ENCODE measurements around the gene USP25. TPM values are rescaled to one million over a fixed set of nuclear protein-coding genes. Genes with fewer than 3 reads are reported as not detected.

The USP25 gene
- total RNA-seq, 1 experiment from 2014 or later, result 26.1 TPM

- POLR2A ChIA-PET, result no interaction called here
- H3K36me3 ChIP-seq (ENCODE audit: control insufficient read depth, insufficient read depth, low read length), result no peaks in the 10 kb centered on the region; the same call in 1 of the 2 replicates
- no peak overlapping the region for H3K27ac ChIP-seq (ENCODE audit: low read length)
- no peak for TF ChIP-seq SIN3A (IDR thresholded peaks at IDR 0.05; ENCODE audit: borderline replicate concordance, insufficient read depth, low read depth, low read length)
- TF ChIP-seq TCF7L2 (IDR thresholded peaks at IDR 0.05; ENCODE audit: low read depth, low read length), result no peak
- no peak for TF ChIP-seq CTCF (IDR thresholded peaks at IDR 0.05)
- TF ChIP-seq REST (IDR thresholded peaks at IDR 0.05; ENCODE audit: insufficient read depth in 1 of 2, low read depth in 2 of 2, low read length in 1 of 2), result no peak
- no peak for TF ChIP-seq POLR2AphosphoS5 (IDR thresholded peaks at IDR 0.05; ENCODE audit: low read depth, low read length)
- DNase-seq (ENCODE audit: low read depth, low spot score) (no peak), ATAC-seq (no peak)
- intact Hi-C loops (cut with micrococcal nuclease; ENCODE audit: unreplicated experiment), result no loop called here
- no TSS peak for BruUV-seq (replicated peaks)
- no peaks in the 10 kb centered on the region for H3K9me3 ChIP-seq (ENCODE audit: control insufficient read depth, insufficient read depth, low read depth, low read length)
- H3K27me3 ChIP-seq (ENCODE audit: control insufficient read depth, insufficient read depth, low read length), result no peaks in the 10 kb centered on the region
- no peak overlapping the region for H3K4me3 ChIP-seq (ENCODE audit: low read depth in 2 of 2, low read length in 2 of 2)
- H3K4me1 ChIP-seq (ENCODE audit: control insufficient read depth, insufficient read depth, low read length), result no peaks in the 10 kb centered on the region
- CTCF ChIA-PET, result no interaction called here
- in situ Hi-C loops (cut with HindIII; ENCODE audit: low pct_unique_long_range_greater_than_20kb, low sequenced_read_pairs), result no loop called here
Measured at GRCh38 chr21:15768853-15769252, 39.1 kb downstream of the USP25 start.

GRCh38 chr21:15771311-15771710, 41.5 kb downstream of the USP25 start:
- no peak overlapping the region for H3K4me3 ChIP-seq (ENCODE audit: low read depth in 2 of 2, low read length in 2 of 2)
- no peak for ATAC-seq
- intact Hi-C loops (cut with micrococcal nuclease; ENCODE audit: unreplicated experiment), result no loop called here
- no peaks in the 10 kb centered on the region for H3K4me1 ChIP-seq (ENCODE audit: control insufficient read depth, insufficient read depth, low read length)
- BruUV-seq (replicated peaks), result no TSS peak
- no peak for DNase-seq (ENCODE audit: low read depth, low spot score)
- no peaks in the 10 kb centered on the region; the same call in 1 of the 2 replicates for H3K36me3 ChIP-seq (ENCODE audit: control insufficient read depth, insufficient read depth, low read length)
- in situ Hi-C loops (cut with HindIII; ENCODE audit: low pct_unique_long_range_greater_than_20kb, low sequenced_read_pairs), result no loop called here
- H3K27me3 ChIP-seq (ENCODE audit: control insufficient read depth, insufficient read depth, low read length), result no peaks in the 10 kb centered on the region
- POLR2A ChIA-PET, result no interaction called here
- H3K9me3 ChIP-seq (ENCODE audit: control insufficient read depth, insufficient read depth, low read depth, low read length), result no peaks in the 10 kb centered on the region
- CTCF ChIA-PET, result no interaction called here
- TF ChIP-seq SIN3A (IDR thresholded peaks at IDR 0.05; ENCODE audit: borderline replicate concordance, insufficient read depth, low read depth, low read length), result no peak
- no peak overlapping the region for H3K27ac ChIP-seq (ENCODE audit: low read length)

GRCh38 chr21:15772654-15773053, 42.9 kb downstream of the USP25 start:
- CTCF ChIA-PET, result no interaction called here

More at GRCh38 chr21:15772654-15773053, 42.9 kb downstream of the USP25 start:
- Histone ChIP-seq H3K27ac (ENCODE audit: low read length) (no peak overlapping the region), H3K4me3 (ENCODE audit: low read depth in 2 of 2, low read length in 2 of 2) (no peak overlapping the region), H3K9me3 (ENCODE audit: control insufficient read depth, insufficient read depth, low read depth, low read length) (no peaks in the 10 kb centered on the region), H3K27me3 (ENCODE audit: control insufficient read depth, insufficient read depth, low read length) (no peaks in the 10 kb centered on the region), H3K36me3 (ENCODE audit: control insufficient read depth, insufficient read depth, low read length) (no peaks in the 10 kb centered on the region; the same call in 1 of the 2 replicates), H3K4me1 (ENCODE audit: control insufficient read depth, insufficient read depth, low read length) (no peaks in the 10 kb centered on the region)
- in situ Hi-C loops (cut with HindIII; ENCODE audit: low pct_unique_long_range_greater_than_20kb, low sequenced_read_pairs), result no loop called here
- intact Hi-C loops (cut with micrococcal nuclease; ENCODE audit: unreplicated experiment), result no loop called here
- BruUV-seq (replicated peaks), result no TSS peak
- DNase-seq (ENCODE audit: low read depth, low spot score), result no peak
- POLR2A ChIA-PET, result no interaction called here
- TF ChIP-seq POLR2AphosphoS5 (IDR thresholded peaks at IDR 0.05; ENCODE audit: low read depth, low read length) (no peak), TCF7L2 (IDR thresholded peaks at IDR 0.05; ENCODE audit: low read depth, low read length) (no peak), REST (IDR thresholded peaks at IDR 0.05; ENCODE audit: insufficient read depth in 1 of 2, low read depth in 2 of 2, low read length in 1 of 2) (no peak), CTCF (IDR thresholded peaks at IDR 0.05) (no peak), SIN3A (IDR thresholded peaks at IDR 0.05; ENCODE audit: borderline replicate concordance, insufficient read depth, low read depth, low read length) (no peak)
- no peak for ATAC-seq

Measured in Panc1 (cell line).